ENCODE data around the gene FXYD4. TPM values are rescaled to one million over a fixed set of nuclear protein-coding genes. Genes with fewer than 3 reads are reported as not detected.
"Not testable (repeated sequence)": the region's sequence is repeated elsewhere in the genome, so short reads cannot be mapped to it uniquely, and the experiment has no call there.

Gene FXYD4
- total RNA-seq, 1 experiment from 2014 or later: 0.50 TPM

- DNase-seq (ENCODE audit: extremely low read depth, low read depth): no peak
Measured at GRCh38 chr10:43374194-43374593, 2.8 kb downstream of the FXYD4 start.

GRCh38 chr10:43375401-43376020, 4.1 kb downstream of the FXYD4 start:
- no peak for DNase-seq (ENCODE audit: extremely low read depth, low read depth)

- no peak for DNase-seq (ENCODE audit: extremely low read depth, low read depth)
Measured at GRCh38 chr10:43376046-43376635, 4.7 kb downstream of the FXYD4 start.

DNA sequence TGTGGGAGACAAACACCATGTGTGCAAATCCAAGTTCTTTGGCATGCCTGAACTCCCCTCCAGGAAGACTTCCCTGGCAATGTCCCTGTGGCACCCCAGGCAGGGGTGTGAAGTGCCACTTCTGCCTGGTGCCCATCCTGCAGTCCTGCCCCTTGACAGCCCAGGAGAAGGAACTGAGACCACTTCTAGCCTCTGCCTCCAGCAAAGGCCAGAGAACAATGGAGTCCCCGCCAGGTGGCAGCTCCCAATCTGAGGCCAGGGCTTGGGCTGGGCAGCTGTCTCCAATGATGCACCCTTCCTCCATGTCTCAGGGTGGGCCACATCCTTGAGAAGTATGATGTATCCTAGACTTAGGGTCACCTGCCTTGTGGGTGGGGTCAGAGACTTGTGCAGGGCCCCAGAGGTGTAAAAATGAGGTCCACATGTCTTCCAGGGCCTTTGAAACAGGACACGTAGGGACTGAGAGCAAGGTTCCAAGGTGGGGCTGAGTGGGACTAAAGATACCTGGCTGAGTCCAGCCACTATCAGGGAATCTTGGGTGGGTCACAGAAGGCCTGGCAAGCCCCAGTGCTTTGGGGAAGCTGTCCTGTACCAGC, 5.5 kb downstream of the FXYD4 start:
- no peak for DNase-seq (ENCODE audit: extremely low read depth, low read depth)

DNA sequence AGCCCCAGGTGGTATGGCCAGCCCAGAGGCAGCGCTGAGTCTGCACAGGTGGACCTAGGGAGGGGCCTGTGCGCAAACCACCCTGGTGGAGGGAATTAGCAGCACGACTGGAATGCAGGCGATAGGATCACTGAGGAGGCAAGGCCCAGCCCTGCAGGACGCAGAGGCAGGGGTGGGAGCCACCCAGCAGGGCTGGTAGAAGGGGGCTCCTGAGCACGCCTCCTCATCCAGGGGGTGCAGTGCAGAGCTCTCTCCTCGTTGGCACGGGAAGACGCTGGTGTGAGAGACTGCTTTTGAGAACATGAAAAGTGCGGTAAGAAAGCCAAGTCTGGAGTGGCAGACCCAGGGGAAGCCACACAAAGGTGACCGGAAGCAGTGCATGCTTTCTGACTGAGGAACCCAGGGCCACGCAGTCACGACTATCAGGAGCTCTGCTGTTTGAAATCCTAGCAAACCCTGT, 6.0 kb downstream of the FXYD4 start:
- DNase-seq (ENCODE audit: extremely low read depth, low read depth): no peak

- peak; percentile 89 for DNase-seq (ENCODE audit: extremely low read depth, low read depth)
Measured at GRCh38 chr10:43380610-43381222, 9.3 kb downstream of the FXYD4 start.

DNA sequence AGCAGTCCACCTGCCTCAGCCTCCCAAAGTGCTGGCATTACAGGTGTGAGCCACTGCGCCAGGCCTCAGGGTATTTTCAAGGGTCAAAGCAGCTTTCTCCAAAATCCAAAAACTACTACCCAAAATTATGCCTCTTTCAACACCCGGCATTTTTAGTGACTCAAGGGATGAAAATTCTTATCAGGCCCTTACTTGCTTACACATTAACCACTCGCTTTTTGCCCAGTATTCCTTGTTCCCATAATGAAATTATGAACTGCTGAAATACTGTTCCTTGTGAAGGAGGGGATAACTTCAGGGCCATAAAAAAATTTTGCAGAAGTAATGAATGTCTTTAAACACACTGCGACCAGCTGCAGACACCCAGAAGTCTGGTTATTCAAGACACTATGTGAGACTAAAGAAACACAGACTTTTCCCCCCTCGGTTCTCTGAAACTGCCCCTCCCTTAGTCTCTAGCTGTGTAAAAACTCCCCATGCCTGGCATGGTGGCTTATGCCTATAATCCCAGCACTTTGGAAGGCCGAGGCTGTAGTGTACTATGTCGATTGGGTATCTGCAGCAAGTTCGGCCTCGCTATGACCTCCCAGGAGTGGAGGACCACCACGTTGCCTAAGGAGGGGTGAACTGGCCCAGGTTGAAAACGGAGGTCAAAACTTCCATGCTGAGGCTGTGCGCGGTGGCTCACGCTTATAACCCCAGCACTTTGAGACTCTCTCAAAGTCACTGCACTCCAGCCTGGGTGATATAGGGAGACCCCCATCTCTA, 12.0 kb downstream of the FXYD4 start:
- no peak for DNase-seq (ENCODE audit: extremely low read depth, low read depth)

- DNase-seq (ENCODE audit: extremely low read depth, low read depth): no peak
Measured at GRCh38 chr10:43384252-43385221, 13.1 kb downstream of the FXYD4 start.

- no peak for DNase-seq (ENCODE audit: extremely low read depth, low read depth)
Measured at GRCh38 chr10:43385412-43386004, 14.1 kb downstream of the FXYD4 start.

DNA sequence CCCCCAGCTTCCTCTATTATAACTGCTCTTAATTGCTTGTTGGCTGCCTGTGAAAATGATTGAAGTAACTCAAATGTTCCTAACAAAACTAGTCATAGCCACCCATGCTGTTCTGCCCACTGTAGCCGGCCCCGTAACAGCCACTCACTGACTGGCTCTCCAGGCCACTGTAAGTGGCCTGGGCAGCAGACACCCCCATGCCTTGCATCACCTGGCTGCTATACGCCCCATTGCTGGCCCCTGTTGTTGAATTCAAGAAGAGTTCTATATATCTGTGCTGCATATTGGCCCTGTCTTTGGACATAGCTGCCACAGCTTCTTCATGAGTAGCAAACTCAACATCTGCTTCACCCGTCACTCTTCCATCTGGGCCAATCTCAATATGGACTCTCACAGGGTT, 15.1 kb downstream of the FXYD4 start:
- no peak for DNase-seq (ENCODE audit: extremely low read depth, low read depth)

GRCh38 chr10:43386981-43387677, 15.7 kb downstream of the FXYD4 start:
- no peak for DNase-seq (ENCODE audit: extremely low read depth, low read depth)

GRCh38 chr10:43387678-43388032, 16.2 kb downstream of the FXYD4 start:
- no peak for DNase-seq (ENCODE audit: extremely low read depth, low read depth)

DNA sequence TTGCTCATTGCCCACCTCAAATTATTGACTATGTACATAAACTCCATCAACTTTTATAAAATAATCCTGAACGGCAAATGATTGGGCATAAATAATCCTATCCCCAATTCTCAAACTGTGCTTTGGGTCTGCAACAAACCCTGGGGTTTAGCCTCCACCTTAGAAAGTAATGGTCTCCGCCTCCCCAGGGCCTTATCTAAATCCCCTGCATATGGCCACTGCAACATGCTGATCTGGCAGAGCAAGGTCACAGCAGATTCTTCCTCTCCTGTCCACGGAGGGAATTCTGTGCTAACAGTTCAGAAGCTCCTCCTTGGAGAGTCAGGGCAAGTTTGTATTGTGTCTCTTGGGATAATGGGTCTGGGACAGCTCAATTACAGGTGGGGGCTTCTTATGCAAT, 18.4 kb downstream of the FXYD4 start:
- DNase-seq (ENCODE audit: extremely low read depth, low read depth): no peak

GRCh38 chr10:43390333-43390732, 18.9 kb downstream of the FXYD4 start:
- DNase-seq (ENCODE audit: extremely low read depth, low read depth): no peak

DNA sequence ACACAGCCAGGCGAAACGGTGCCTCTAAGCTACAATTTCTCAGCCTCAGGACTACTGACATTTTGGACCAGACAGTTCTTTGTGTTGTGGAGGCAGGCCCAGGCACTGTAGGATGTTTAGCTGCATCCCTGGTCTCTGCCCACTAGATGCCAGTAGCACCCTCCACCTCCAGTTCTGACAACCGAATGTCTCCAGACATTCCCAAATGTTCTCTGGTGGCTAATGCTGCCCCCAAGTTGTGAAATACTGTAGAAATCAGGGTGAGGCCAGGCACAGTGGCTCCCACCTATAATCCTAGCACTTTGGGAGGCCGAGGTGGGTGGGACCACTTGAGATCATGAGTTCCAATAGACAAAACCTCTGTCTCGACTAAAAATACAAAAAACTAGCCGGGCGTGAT, 19.3 kb downstream of the FXYD4 start:
- DNase-seq (ENCODE audit: extremely low read depth, low read depth): peak; percentile 51

GRCh38 chr10:43391496-43391895, 20.1 kb downstream of the FXYD4 start:
- DNase-seq (ENCODE audit: extremely low read depth, low read depth): no peak

DNA sequence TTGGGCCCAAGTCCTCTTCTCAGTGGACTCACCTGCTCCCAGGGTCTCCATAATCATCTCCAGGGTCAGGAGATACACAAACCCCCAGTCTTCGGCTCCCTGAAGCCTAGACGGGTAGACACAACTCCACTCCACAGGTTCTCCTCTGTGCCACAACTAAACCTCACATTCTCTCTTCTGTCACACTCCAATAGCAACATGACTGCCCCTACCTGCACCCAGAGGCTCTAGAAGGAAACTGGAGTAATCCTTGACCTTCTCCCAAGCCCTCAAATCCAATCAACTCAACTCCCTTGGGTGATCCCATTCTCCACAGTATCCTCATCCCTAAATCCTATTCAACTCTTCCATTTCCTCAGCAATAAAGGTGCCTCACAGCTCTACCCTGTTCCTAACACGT, 21.3 kb downstream of the FXYD4 start:
- DNase-seq (ENCODE audit: extremely low read depth, low read depth): no peak

GRCh38 chr10:43393186-43393585, 21.8 kb downstream of the FXYD4 start:
- not testable (repeated sequence) for DNase-seq (ENCODE audit: extremely low read depth, low read depth)

Measured in NCI-H460 (cell line).